Activated naive CD4-positive, alpha-beta T cell treated with anti-CD3 and anti-CD28 coated beads, Interleukin-2, amount 50 U/mL, for 24 hours (primary cell): ENCODE measurements around the gene BRSK1.

Experiments used
- H3K27ac Mint-ChIP-seq: one replicate; pipeline ENCODE4 v1.8.0; 2021; ENCODE audit warnings: mild to moderate bottlenecking, mixed read lengths
- H3K27me3 Mint-ChIP-seq: one replicate; pipeline ENCODE4 v1.8.0; 2021; ENCODE audit warnings: mixed read lengths
- H3K36me3 Mint-ChIP-seq: one replicate; pipeline ENCODE4 v1.8.0; 2021; ENCODE audit warnings: mixed read lengths
- H3K4me1 Mint-ChIP-seq: one replicate; pipeline ENCODE4 v1.8.0; 2021; ENCODE audit warnings: mixed read lengths
- H3K4me3 Mint-ChIP-seq: one replicate; pipeline ENCODE4 v1.8.0; 2021; ENCODE audit warnings: mild to moderate bottlenecking, mixed read lengths
- H3K9me3 Mint-ChIP-seq: one replicate; pipeline ENCODE4 v1.8.0; 2021; ENCODE audit warnings: mixed read lengths

Gene BRSK1

GRCh38 chr19:55304279-55304978 is 20.6 kb downstream of the BRSK1 start:
- Mint-ChIP-seq H3K36me3 (no peaks in the 10 kb centered on the region), H3K9me3 (no peaks in the 10 kb centered on the region), H3K27ac (no peak overlapping the region), H3K27me3 (no peaks in the 10 kb centered on the region), H3K4me1 (peaks cover 9% of the 10 kb centered on the region), H3K4me3 (no peak overlapping the region)

- no peak overlapping the region for H3K4me3 Mint-ChIP-seq
- no peaks in the 10 kb centered on the region for H3K9me3 Mint-ChIP-seq
- peaks cover 9% of the 10 kb centered on the region for H3K4me1 Mint-ChIP-seq
- no peaks in the 10 kb centered on the region for H3K27me3 Mint-ChIP-seq
- H3K36me3 Mint-ChIP-seq = no peaks in the 10 kb centered on the region
- H3K27ac Mint-ChIP-seq = no peak overlapping the region
These were observed 21.2 kb downstream of the BRSK1 start for GRCh38 chr19:55304980-55305379.

DNA sequence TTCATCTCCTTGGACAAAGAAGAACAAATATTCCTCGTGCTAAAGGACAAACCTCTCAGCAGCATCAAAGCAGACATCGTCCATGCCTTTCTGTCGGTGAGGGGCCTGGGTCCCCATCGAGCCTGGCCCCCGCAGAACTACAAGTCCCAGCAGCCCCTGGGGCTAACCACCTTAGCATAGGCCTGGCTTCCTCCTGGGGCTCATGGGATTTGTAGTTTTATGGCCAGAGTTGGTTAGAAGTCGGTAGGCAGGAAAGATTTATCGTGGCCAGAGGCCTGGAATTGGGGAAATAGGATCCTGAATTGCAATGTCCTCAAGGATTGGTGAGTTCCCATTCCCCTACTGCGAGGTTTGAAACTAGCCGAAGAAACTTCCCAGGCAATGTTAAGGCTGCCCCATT is 21.7 kb downstream of the BRSK1 start:
- H3K4me1 Mint-ChIP-seq = peaks cover 9% of the 10 kb centered on the region
- H3K27me3 Mint-ChIP-seq = no peaks in the 10 kb centered on the region
- H3K9me3 Mint-ChIP-seq = no peaks in the 10 kb centered on the region
- H3K36me3 Mint-ChIP-seq = no peaks in the 10 kb centered on the region
- peak overlapping the region; percentile 68 for H3K27ac Mint-ChIP-seq
- no peak overlapping the region for H3K4me3 Mint-ChIP-seq

GRCh38 chr19:55305983-55306562 is 22.3 kb downstream of the BRSK1 start:
- Mint-ChIP-seq H3K36me3 (no peaks in the 10 kb centered on the region), H3K4me3 (no peak overlapping the region), H3K27me3 (no peaks in the 10 kb centered on the region), H3K27ac (no peak overlapping the region), H3K9me3 (no peaks in the 10 kb centered on the region), H3K4me1 (peaks cover 9% of the 10 kb centered on the region)

DNA sequence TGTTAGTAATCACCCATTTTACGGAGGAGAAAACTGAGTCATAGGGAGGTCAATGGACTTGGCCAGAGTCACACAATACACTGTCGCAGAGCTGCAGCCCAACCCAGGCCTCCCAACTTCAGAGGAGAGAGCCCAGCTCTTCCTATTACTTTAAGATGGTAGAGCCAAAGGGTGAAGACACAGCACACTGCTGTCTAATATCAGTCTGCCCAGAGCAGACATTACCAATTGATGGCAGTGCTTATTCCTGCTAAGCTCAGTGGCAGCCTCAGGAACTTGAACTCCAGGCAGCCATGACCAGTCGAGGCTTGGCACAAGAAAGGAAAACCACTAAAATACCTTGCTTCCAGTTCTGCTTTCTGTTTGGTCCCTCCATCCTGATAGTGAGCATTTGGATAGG is 22.9 kb downstream of the BRSK1 start:
- Mint-ChIP-seq H3K4me1 (peaks cover 8% of the 10 kb centered on the region), H3K9me3 (no peaks in the 10 kb centered on the region), H3K36me3 (no peaks in the 10 kb centered on the region), H3K27me3 (no peaks in the 10 kb centered on the region), H3K4me3 (no peak overlapping the region), H3K27ac (no peak overlapping the region)

DNA sequence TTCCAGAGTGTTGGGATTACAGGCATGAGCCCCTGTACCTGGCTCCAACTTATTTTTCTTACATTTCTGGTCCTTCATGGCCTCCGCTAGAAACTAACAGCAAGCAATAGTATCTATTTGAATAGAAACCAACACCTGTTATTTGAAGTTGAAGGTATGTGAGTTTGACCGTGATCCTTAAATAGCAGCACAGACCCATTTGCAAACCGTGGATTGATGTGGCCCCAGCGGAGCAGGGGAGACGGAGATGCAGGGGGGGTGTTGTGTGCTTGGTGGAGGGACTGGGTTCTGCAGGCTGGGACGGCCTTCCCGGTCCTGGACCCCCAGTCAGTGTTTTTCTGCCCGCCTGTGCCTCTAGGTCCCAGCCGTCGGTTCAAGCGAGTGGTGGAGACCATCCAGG is 24.5 kb downstream of the BRSK1 start:
- Mint-ChIP-seq H3K27me3 (no peaks in the 10 kb centered on the region), H3K4me1 (peaks cover 3% of the 10 kb centered on the region), H3K27ac (no peak overlapping the region), H3K36me3 (no peaks in the 10 kb centered on the region), H3K4me3 (no peak overlapping the region), H3K9me3 (no peaks in the 10 kb centered on the region)

- Mint-ChIP-seq H3K27ac (no peak overlapping the region), H3K4me1 (peaks cover 3% of the 10 kb centered on the region), H3K27me3 (no peaks in the 10 kb centered on the region), H3K9me3 (no peaks in the 10 kb centered on the region), H3K4me3 (no peak overlapping the region), H3K36me3 (no peaks in the 10 kb centered on the region)
These were observed 25.7 kb downstream of the BRSK1 start for GRCh38 chr19:55309448-55309847.

DNA sequence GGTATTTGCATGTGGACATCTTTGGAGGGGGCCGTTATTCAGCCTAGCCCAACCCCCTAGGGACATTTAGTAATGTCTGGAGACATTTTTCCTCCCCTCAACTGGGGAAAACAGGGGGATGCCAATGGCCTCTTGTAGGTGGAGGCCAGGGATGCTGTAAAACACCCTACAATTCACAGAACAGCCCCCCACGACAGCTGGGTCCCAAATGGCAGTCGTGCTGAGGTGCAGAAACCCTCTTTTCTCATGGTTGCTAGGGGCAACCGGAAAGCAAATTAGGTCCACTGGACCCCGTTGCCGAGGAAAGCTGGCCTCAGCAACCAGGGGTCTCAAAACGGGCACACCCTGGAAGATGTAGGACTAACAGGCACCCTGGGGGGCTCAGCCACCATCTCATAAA is 26.7 kb downstream of the BRSK1 start:
- H3K27ac Mint-ChIP-seq = no peak overlapping the region
- no peaks in the 10 kb centered on the region for H3K36me3 Mint-ChIP-seq
- no peaks in the 10 kb centered on the region for H3K9me3 Mint-ChIP-seq
- peaks cover under 1% of the 10 kb centered on the region for H3K4me1 Mint-ChIP-seq
- H3K27me3 Mint-ChIP-seq = no peaks in the 10 kb centered on the region
- no peak overlapping the region for H3K4me3 Mint-ChIP-seq

DNA sequence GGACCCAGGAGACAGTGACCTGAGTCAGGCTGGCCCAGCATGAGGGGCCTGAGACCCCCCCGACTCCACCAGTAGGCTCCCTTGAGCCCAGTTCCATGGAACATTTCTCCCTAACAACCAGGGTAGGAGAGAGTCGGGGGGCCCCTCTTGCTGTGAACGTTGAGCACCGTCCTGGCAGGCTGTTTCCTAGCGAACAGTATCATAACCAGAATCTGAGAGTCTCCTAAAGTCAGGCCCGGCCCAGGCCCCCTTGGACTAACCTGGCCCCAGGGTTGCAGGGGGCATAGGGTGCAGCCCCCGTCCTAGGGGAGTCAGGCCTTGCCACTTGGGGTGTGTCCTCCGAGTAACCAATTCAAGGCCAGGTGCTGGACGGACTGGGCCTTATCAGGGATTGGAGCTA is 27.6 kb downstream of the BRSK1 start:
- H3K27me3 Mint-ChIP-seq = no peaks in the 10 kb centered on the region
- H3K27ac Mint-ChIP-seq = no peak overlapping the region
- H3K4me1 Mint-ChIP-seq = no peaks in the 10 kb centered on the region
- H3K4me3 Mint-ChIP-seq = no peak overlapping the region
- no peaks in the 10 kb centered on the region for H3K9me3 Mint-ChIP-seq
- no peaks in the 10 kb centered on the region for H3K36me3 Mint-ChIP-seq

GRCh38 chr19:55311797-55312196 is 28.0 kb downstream of the BRSK1 start:
- Mint-ChIP-seq H3K4me1 (no peaks in the 10 kb centered on the region), H3K9me3 (no peaks in the 10 kb centered on the region), H3K4me3 (no peak overlapping the region), H3K27me3 (no peaks in the 10 kb centered on the region), H3K27ac (no peak overlapping the region), H3K36me3 (no peaks in the 10 kb centered on the region)

DNA sequence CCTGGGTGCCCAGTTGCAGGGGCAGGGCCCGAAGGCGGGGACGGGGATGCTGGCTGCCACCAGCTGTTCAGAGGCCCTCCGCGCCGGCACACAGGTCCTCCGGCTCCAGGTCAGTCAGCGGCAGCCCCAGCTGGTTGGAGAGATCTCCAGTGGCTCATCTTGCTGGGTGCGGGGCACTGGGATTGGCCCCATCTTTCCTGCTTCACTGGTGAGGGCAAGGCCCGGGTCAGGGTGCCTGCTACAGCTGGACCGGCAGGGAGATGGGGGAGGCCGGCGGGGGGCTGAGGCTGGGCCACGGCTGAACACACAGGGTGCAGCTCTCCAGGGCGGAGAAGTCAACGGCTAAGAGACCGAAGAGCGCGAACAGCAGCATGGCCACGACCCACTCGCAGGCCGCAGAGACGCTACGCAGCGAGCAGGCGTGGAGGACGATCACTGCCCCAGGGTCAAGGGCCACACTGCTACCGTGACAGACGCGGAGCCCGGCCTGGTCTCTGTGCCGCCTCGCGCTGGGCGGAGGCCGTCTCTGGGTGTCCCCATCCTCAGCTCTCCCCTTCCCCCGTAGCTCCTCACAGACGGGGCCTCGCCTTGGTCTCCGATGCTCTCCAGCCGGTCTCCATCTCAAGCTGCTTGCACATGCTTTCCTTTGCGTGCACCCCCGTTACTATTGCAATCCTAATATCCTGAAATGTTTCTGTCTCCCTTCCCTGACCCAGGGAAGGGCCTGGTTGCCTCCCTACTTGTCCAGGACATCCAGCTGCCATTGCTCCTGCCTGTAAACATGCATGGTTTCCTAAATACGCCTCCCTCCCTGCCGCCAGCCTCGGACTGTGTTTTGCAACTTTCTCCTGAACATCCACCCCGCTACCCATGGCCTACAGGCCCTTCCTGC is 29.1 kb downstream of the BRSK1 start:
- Mint-ChIP-seq H3K4me3 (no peak overlapping the region), H3K27me3 (no peaks in the 10 kb centered on the region), H3K4me1 (no peaks in the 10 kb centered on the region), H3K27ac (no peak overlapping the region), H3K36me3 (no peaks in the 10 kb centered on the region), H3K9me3 (no peaks in the 10 kb centered on the region)

- H3K9me3 Mint-ChIP-seq = no peaks in the 10 kb centered on the region
- no peak overlapping the region for H3K27ac Mint-ChIP-seq
- H3K27me3 Mint-ChIP-seq = no peaks in the 10 kb centered on the region
- H3K4me1 Mint-ChIP-seq = no peaks in the 10 kb centered on the region
- no peaks in the 10 kb centered on the region for H3K36me3 Mint-ChIP-seq
- H3K4me3 Mint-ChIP-seq = no peak overlapping the region
These were observed 30.6 kb downstream of the BRSK1 start for GRCh38 chr19:55314396-55314795.

DNA sequence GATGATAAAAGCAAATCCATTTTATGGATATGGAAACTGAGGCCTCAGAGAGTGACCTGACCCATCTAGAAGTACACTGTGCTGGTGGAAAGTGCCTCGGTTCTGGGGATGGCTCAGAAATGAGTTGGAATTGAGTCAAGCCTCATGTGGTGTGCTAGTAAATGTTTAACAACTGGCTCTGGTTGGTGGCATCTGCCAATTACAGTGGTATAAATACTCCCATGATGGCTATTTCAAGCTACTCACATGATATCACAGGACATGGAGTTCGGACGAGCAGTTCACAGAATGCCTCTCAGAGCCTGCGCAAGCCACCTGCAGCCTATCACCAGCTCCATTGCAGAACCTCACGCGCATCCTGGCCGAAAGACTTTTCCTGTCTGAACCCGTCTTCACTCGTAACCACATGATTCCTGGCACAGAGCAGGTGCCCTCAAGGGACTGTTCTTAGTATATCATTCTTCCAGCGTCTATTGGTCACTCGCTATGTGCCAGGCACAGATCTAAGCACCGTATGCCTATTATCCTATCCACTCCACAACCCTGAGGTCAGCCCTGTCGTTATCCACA is 32.2 kb downstream of the BRSK1 start:
- Mint-ChIP-seq H3K9me3 (no peaks in the 10 kb centered on the region), H3K27me3 (no peaks in the 10 kb centered on the region), H3K27ac (peak overlapping the region; percentile 43)

GRCh38 chr19:55316646-55317045 is 32.8 kb downstream of the BRSK1 start:
- H3K4me1 Mint-ChIP-seq = no peaks in the 10 kb centered on the region
- no peak overlapping the region for H3K4me3 Mint-ChIP-seq
- peak overlapping the region; percentile 43 for H3K27ac Mint-ChIP-seq
- no peaks in the 10 kb centered on the region for H3K27me3 Mint-ChIP-seq
- H3K9me3 Mint-ChIP-seq = no peaks in the 10 kb centered on the region
- H3K36me3 Mint-ChIP-seq = no peaks in the 10 kb centered on the region

More for the DNA sequence above, 32.2 kb downstream of the BRSK1 start:
- Mint-ChIP-seq H3K4me1 (no peaks in the 10 kb centered on the region), H3K36me3 (no peaks in the 10 kb centered on the region), H3K4me3 (no peak overlapping the region)

- no peaks in the 10 kb centered on the region for H3K4me1 Mint-ChIP-seq
- H3K9me3 Mint-ChIP-seq = no peaks in the 10 kb centered on the region
- no peaks in the 10 kb centered on the region for H3K36me3 Mint-ChIP-seq
- H3K27ac Mint-ChIP-seq = no peak overlapping the region
- no peak overlapping the region for H3K4me3 Mint-ChIP-seq
- peaks cover 2% of the 10 kb centered on the region for H3K27me3 Mint-ChIP-seq
These were observed 36.0 kb downstream of the BRSK1 start for GRCh38 chr19:55319785-55320184.
